GM19452 (cell line): ENCODE measurements around the gene SKAP1.

Experiments
- ATAC-seq: cut with Tn5 transposase; IDR thresholded peaks from one replicate; pipeline ENCODE4 v1.9.1; 2021; ENCODE audit not compliant: unreplicated experiment

Gene SKAP1

GRCh38 chr17:48333034-48333530 is 96.9 kb downstream of the SKAP1 start:
- ATAC-seq, result no peak

- ATAC-seq, result no peak
Measured at GRCh38 chr17:48330887-48331286, 99.1 kb downstream of the SKAP1 start.

GRCh38 chr17:48330421-48330820 is 99.6 kb downstream of the SKAP1 start:
- ATAC-seq, result no peak

- ATAC-seq, result no peak
Measured at GRCh38 chr17:48328457-48328856, 101.6 kb downstream of the SKAP1 start.

- ATAC-seq, result no peak
Measured at GRCh38 chr17:48326310-48326709, 103.7 kb downstream of the SKAP1 start.

GRCh38 chr17:48322060-48322459 is 108.0 kb downstream of the SKAP1 start:
- ATAC-seq, result no peak

GRCh38 chr17:48317732-48318131 is 112.3 kb downstream of the SKAP1 start:
- ATAC-seq, result no peak

- no peak for ATAC-seq
Measured at GRCh38 chr17:48314716-48315115, 115.3 kb downstream of the SKAP1 start.

GRCh38 chr17:48313096-48313755 is 116.8 kb downstream of the SKAP1 start:
- ATAC-seq, result no peak

GRCh38 chr17:48311324-48311723 is 118.7 kb downstream of the SKAP1 start:
- ATAC-seq, result no peak

- no peak for ATAC-seq
Measured at GRCh38 chr17:48310748-48311213, 119.2 kb downstream of the SKAP1 start.

GRCh38 chr17:48308581-48308980 is 121.4 kb downstream of the SKAP1 start:
- ATAC-seq, result no peak

- no peak for ATAC-seq
Measured at GRCh38 chr17:48307814-48308411, 122.1 kb downstream of the SKAP1 start.

GRCh38 chr17:48307255-48307654 is 122.8 kb downstream of the SKAP1 start:
- no peak for ATAC-seq

GRCh38 chr17:48301002-48301401 is 129.0 kb downstream of the SKAP1 start:
- ATAC-seq, result no peak

- ATAC-seq, result no peak
Measured at GRCh38 chr17:48299760-48300159, 130.3 kb downstream of the SKAP1 start.

- ATAC-seq, result no peak
Measured at GRCh38 chr17:48297825-48298224, 132.2 kb downstream of the SKAP1 start.

- ATAC-seq, result no peak
Measured at GRCh38 chr17:48296453-48296852, 133.6 kb downstream of the SKAP1 start.

GRCh38 chr17:48295362-48296288 is 134.4 kb downstream of the SKAP1 start:
- peak; percentile 68 for ATAC-seq

- ATAC-seq, result no peak
Measured at GRCh38 chr17:48294806-48295361, 135.1 kb downstream of the SKAP1 start.
